ENCODE results near the gene CAMK1D.

CAMK1D gene

DNA sequence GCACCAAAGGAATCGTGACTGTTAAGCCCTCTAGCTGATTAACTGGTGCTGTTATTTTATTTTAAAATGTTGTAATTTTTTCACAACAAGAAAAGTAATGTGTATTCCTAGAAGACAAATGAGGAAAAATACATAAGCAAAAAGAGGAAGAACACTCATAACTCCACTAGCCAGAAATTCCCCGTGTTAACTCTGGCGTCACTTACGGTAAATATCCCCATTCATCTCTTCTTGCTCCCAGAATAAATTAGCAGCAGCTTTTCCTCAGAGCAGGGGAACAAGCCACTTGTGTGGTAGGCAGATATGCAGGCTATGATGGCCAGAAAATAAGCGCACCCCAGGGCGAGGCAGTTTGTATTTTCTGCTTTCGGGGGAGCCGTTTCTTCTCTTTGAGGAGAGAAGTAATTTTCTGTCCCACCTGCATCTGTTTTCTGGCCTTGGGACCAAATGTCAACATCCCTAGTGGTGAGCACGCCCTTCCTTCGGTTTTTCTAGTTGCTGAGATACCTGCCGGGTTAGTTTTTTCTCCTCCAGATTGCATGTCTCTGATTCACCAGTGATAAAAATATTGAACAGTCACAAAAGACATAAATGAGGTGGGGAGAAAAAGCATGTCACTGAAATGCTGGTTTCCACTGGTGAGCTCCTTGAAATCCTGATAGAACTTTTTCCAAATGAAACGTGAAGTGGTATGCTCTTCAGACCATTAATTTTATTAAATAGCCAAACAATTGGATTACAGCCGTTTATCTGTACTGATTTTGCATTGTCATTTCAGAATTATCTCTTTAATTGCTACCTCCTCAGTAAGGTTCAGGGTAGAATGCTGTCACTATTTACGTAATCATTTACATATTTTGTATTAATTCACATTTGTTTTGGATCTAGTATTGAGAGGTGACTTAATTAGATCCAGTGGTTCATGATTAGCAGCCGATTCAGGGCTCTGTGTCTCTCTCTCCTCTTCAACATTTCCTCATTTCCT lies 268.1 kb downstream of the CAMK1D start:
- no peak for DNase-seq (ENCODE audit: low read depth in 1 of 2, low spot score in 1 of 2)

DNA sequence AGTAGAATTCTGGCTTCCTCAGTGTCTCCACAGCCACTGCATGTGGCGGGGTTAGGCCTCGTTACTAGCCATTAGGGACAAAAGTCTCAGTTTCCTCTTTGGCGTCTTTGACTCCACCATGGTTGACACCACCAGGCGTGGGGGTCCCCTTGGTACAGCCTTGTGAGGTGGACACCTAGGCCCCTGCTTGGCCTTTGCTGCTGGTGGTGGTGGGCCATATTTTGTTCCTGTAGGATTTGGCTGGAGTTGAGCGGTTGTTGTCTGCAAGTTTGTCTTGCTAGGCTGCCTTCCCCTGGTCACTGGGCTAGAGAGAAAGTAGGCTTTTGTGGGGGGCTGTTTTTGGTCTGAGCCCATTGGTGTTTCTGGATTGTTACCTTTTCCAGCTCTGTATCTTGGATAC lies 272.7 kb downstream of the CAMK1D start:
- no peak for DNase-seq (ENCODE audit: low read depth in 1 of 2, low spot score in 1 of 2)

DNA sequence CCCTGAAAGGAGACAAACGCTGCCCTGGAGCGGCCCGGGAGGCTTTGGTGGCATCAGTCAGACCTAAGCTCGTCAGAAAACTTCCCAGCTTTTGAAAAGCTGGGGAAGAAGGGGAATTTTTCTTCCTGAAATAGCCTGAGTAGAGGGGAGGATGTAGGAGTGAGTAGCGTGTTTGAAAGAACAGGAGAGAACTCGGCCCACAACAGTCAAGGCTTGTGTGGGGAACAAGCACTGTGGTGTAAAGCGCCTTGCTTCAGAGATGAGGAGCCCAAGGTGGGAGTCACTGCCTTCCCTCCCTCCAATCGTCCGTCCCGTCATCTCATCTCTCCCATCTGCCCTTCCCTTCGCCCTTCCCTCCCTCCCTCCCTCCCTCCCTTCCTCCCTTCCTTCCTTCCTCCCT lies 273.3 kb downstream of the CAMK1D start:
- DNase-seq (ENCODE audit: low read depth in 1 of 2, low spot score in 1 of 2): no peak

DNA sequence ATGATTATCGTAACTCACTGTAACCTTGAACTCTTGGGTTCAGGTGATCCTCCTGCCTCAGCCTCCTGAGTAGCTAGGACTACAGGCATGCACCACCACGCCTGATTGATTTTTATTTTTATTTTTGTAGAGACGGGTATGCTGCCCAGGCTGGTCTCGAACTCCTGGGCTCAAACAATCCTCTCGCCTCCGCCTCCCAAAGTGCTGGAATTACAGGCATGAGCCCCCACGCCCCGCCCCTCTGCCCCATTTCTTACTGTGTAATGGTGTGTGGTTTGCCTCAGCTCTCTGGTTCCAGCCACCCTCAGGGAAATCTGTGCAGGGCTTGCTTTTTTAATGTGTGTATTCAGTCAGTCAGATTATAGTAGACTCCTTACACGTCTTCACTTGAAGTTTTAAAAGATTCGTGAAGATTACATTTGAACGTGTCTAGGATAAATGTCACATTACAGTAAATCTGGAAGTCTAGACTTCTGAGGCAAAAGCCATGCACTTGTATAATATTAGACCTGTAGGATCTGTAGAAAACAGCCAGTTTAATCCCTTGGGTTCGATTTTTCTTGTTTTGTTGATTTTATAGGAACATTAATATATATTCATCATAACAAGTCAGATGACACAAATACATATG lies 276.2 kb downstream of the CAMK1D start:
- no peak for DNase-seq (ENCODE audit: low read depth in 1 of 2, low spot score in 1 of 2)

DNA sequence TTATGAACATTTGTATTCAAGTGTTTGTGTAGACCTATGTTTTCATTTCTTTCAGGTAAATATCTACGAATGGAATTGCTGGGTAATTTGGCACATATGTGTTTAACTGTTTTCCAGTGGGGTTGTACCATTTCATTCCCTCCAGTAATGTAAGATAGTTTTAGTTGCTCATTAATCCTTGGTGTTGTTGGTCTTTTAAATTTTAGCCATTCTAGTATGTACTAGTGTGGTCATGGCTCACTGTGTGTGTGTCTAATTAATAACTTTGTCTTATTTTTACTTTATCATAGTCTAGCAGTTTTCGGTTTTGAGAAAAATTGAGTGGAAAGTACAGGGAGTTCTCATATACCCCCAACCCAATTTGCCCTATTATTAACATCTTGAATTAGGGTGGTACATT lies 278.8 kb downstream of the CAMK1D start:
- no peak for DNase-seq (ENCODE audit: low read depth in 1 of 2, low spot score in 1 of 2)

DNA sequence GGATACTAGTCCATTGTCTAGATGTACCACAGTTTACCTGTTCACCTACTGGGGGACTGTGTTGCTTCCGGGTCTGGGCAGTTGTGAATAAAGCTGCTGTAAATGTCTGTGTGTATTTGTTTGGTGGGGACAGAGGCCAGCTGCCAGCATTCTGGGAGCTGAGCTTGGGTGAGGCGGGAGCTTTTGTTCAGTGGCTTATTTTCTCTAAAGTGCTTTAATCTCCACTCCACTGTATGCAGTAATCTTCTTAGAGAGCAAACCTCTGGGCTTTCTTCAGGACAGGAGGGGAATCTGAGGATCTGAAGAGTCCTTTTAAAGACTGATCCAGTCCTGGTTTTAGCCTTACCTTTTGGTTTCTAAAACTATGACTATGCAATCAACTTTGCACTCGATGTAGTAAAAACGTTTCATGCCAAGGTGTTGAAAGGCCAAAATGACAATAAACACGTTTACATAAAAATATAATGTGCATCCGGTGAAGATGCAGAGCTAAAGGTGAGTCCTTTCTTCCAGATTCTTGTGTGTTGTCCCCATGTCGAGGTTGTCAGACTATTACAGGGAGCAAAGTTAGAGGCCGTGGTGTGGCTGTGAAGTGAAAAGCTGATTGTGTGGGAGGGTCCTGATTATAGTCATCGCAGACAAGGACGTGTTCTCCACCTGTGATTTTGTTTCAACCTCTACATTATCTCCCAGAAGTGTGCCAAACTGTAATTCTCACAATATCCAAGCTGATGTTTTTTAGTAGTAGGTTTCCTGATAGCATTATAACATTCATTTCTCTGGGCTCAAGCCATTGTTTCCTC lies 279.8 kb downstream of the CAMK1D start:
- no peak for DNase-seq (ENCODE audit: low read depth in 1 of 2, low spot score in 1 of 2)

DNA sequence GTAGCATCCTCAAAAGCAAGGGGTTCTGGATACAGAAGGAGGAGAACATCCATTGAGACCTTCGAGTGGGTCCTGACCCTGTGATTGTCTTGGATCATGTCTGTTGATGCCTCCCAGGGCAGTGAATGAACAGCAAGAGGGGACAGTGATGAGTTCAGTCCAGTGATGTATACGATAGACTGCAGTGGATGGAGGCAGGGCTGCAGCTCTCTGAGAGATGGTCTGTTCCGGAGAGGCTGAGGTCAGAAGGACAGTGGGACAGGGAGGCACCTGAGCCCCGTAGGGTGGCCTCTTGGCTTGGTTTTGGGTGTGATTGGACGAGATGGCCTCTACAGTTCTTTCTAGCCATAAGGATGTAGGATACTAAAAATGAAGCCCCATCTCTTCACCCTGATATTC lies 280.4 kb downstream of the CAMK1D start:
- DNase-seq (ENCODE audit: low read depth in 1 of 2, low spot score in 1 of 2): no peak

DNA sequence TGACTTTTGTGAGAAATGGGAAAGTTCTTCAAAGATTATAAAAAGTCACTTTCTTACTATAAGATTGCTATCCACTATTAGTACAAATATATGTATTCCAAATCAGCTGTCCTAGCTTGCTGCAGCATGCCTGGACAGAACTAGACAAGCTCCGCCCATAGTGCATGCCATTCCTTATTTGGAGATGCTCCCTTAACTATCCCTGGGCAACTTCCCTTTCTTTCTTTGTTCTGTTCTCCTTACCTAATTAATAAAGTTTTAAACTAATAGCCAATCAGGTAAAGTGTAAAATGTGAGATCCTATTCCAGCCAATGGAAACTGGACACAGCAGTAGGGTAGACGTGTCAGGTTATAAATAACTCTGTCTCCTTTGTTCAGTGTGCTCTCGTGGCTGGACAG lies 281.9 kb downstream of the CAMK1D start:
- DNase-seq (ENCODE audit: low read depth in 1 of 2, low spot score in 1 of 2): no peak

DNA sequence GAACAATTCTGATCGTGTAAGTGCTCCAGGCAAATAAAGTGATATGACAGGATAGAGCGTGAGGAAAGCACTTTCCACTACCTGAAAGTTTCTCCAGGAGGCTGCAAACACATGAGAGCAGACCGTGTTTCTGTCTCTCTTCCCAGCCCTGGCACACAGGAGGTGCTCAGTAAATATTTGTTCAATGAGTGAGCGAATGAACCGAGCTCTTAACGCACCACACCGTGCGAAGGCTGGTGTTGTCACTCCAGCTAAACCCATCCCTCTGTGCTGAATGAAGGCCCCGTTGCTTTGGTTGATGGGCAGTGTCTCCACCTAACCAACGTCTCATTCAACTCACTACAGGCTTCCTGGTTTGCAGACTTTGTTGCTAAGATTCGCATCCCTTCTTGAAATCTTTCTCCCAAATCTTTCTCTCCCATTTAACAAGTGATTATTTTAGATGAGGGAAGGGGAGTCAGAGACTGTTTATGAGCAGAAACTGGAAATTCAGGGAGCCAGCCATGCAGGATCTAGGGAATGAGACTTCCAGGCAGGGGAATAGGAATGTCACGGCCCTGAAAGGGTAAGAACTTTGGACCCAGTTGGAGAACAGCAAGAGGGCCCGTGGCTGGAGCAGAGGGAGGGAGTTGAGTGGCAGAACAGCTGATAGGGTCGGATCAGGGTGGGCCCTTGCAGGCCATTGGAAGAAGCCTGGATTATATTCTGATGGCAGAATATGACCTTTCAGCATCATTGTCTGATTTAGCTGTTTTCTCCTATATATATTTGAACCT lies 282.6 kb downstream of the CAMK1D start:
- no peak for DNase-seq (ENCODE audit: low read depth in 1 of 2, low spot score in 1 of 2)

DNA sequence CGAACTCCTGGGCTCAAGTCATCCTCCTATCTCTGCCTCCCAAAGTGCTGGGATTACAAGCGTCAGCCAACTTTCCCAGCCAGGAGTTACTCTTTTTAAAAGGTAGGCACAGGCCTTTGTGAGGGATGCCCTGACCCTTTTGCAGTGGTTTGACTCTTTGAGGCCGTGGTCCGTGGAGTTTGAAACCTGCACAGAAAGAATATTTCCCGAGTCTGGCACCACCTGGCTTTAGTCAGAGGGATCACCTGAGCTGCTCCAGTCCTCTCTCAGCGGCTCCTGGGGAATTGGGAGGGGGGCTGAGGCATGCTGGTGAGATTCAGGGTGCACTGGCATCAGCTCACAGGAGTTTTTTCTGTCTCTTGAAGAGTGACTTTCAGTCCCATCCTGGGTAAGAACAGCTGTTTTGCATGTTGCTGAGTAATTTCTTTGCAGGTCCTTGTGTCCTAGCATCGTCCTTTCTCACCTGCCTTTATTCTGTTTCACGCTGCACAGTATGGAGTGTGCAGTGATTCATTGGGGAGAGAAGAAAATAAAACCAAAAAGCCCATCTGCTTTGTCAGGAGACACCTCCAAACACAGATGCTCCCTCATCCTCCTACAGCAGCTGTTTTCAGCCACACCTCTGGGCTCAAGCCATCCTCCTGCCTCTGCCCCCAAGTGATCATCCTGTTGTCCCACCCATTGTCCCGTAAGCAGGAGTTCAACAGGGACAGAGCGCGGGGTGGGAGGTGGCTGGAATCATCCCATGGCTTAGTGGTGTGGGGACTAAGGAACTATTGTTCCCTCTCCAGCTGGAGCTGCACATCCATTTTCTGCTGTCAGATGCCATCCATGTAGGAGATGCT lies 284.7 kb downstream of the CAMK1D start:
- DNase-seq (ENCODE audit: low read depth in 1 of 2, low spot score in 1 of 2): no peak

DNA sequence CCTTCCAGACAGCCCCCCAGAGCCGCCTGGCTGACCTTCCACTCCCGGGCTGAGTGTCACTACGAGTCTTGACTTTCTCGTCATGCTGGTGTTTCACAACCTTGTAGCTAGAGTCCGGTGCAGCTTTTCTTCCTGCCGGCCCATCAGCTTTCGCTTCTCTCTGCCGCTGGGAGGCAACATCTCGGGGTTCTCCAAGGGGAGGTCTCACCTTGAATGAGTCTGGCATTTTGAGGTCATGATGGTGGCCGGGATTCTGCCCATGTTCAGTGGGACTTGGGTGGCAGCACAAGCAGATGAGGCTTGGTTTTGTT lies 285.2 kb downstream of the CAMK1D start:
- no peak for DNase-seq (ENCODE audit: low read depth in 1 of 2, low spot score in 1 of 2)

DNA sequence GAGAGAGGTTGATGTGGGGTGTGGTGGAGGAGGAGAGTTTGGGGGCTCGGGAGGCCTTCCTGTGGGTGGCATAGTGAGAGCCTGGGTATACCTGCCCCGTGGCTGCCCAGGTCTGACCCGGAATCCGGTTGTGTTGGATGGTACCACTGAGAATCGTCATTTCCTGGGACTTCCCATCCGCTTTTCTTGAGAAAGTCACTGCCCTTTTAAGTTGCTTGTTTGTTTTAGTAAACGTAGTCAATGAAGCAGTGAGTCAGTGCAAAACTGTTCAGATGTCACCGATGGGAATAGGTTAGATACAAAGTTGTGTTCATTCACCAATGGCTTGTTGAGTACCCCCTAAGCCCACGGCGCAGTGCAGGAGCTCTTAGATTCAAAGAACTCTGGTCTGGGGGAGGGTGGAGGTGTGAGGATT lies 285.8 kb downstream of the CAMK1D start:
- DNase-seq (ENCODE audit: low read depth in 1 of 2, low spot score in 1 of 2): peak in 1 of 2 donors; percentile 14

DNA sequence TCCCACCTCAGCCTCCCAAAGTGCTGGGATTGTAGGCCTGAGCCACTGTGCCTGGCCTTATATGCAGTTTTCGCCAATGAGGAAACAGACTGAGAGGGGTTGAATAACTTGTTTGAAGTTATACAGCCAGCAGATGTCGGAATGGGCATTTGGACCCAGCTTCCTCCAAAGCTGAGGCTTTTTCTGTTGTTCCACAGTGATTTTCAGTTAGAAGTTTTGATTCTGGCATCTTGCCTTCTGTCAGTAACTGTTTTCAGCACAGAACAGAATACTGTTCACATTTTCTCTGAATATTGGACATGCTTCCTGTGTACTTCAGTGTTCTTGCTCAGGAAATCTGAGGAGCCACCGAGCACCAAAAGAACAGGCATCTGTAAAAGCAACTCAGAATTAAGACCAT lies 287.2 kb downstream of the CAMK1D start:
- no peak for DNase-seq (ENCODE audit: low read depth in 1 of 2, low spot score in 1 of 2)

DNA sequence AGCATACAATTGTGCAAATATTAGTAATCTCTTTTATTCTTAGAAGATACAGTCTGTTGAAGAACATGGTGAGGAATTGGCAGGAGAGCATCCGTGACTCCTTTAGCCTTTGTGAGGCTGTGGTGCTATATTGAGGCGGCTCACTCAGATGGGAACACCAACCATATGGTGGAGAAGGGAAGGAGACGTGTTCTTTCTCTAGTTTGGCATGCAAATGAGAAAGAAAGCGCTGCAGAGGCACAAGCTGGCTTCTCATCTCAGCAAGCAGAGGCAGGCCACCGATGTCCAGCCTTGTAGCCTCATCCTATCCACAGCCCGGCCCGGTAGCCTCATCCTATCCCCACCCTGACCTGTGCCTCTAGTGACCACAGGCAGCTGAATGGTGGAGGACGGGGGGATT lies 288.3 kb downstream of the CAMK1D start:
- no peak for DNase-seq (ENCODE audit: low read depth in 1 of 2, low spot score in 1 of 2)

DNA sequence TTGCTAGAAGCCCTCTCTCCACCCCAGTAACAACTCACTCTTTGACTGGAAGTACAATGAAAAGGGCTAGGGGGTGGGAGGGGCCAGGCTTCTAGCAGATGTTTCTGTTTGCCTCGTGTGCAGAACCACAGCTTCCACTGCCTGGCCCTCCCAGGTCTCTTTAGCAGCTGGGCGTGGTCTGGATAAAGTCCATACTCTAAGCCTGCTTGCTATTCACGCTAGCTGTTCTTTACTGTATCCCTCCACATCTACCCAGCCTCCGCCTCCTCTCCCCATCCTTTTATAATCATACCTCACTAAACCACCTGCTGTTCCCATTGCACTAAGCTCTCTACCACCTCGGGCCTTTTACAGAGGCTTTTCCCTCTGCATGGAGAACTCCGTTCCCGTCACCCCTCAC lies 288.8 kb downstream of the CAMK1D start:
- no peak for DNase-seq (ENCODE audit: low read depth in 1 of 2, low spot score in 1 of 2)

DNA sequence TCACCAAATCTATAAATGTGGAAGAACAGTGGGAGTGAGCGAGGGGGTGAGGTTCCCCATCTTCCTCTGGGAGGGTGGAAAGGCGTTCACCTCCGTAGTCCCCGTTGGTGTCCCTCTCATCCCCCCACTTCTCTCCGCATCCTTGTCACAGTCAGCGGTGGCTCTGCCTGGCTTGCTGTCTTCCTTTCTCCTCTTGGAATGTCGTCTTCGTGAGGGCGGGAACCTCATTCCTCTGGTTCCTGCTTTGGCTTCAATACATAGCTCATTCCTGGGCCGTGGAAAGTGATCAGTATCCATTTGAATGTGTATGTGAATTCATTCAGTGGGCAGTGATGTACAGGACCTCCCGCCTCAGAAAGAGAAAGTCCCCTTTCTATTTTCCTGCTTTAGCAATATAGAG lies 289.4 kb downstream of the CAMK1D start:
- no peak for DNase-seq (ENCODE audit: low read depth in 1 of 2, low spot score in 1 of 2)

DNA sequence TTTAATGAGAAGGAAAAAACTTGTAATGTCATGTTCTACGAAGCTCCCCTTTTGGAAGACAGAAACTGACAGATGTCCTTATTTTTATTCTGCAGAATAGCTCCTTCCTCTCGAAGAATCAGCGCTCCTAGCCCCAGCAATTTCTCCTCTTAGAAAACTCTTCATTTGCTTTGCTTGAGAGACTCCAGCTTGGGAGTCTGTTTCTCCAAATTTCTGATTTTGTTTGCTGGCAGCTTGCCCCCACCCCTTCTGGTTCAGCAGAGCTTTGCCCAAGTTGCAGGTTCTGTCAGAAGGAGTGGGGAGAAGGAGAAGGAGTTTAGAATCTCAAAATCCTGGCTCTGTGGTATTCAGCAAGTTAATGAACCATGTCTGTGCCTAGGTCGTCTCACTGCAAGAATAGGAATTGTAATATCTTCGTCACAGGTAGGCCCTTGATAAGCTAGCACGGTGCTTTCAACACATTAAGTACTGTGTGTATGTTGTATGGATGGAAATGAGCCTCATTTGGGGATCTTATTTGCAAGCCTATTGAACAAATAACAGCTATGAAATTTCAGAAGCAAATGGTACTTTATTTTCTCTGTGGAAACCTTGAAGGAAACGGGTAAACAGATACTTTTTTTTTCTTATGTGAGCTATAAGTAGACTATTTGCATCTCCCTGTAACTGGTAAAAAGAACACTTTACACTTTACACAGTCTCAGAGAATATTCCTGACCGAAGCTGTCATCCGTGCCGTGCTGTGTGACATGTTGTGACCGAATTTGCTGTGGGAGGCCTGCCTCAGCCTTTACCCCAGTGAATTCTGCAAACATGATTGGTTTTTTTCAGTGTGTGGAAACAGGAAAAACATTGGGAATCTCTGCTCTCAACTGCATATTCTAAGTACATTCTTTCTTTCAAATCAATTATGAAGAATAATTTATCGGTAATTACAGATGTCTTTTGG lies 290.9 kb downstream of the CAMK1D start:
- no peak for DNase-seq (ENCODE audit: low read depth in 1 of 2, low spot score in 1 of 2)

DNA sequence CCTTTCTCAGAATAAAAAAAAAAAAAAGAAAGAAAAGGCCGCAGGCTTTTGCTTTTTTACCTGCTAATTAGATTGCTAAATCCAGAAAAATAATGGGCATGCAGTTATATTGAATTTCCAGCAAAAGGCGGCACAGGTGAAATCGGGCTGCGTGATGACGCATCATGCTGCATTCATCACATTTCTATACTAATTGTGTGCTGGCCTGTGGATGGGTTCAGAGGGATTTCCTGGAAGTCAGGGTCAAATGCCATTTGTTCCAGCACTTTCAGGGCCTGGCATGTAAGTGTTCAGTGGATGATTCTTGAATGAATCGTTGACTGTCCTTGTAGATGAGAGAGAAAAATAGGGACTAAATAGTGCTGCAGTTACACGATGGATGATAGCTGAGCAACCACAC lies 292.7 kb downstream of the CAMK1D start:
- no peak for DNase-seq (ENCODE audit: low read depth in 1 of 2, low spot score in 1 of 2)

DNA sequence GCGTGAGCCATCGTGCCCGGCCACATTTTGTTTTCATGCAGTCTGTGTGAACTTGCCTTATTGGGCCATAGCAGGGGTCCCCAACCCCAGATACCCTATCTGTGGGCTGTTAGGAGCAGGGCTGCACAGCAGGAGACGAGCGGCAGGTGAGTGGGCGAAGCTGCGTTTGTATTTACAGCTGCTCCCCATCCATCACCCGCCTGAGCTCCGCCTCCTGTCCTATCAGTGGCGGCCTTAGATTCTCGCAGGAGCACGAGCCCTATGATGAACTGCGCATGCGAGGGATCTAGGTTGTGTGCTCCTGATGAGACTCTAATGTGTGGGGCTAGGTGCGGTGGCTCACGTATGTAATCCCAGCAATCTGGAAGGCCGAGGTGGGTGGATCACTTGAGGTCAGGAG lies 293.9 kb downstream of the CAMK1D start:
- no peak for DNase-seq (ENCODE audit: low read depth in 1 of 2, low spot score in 1 of 2)

All from activated CD4-positive, alpha-beta T cell treated with anti-CD3 and anti-CD28 coated beads, Interleukin-2, amount 50 U/mL, for 24 hours (primary cell).